ENCODE data around the gene PACRG.
"Not testable (repeated sequence)": the region's sequence is repeated elsewhere in the genome, so short reads cannot be mapped to it uniquely, and the experiment has no call there.

Gene PACRG

DNA sequence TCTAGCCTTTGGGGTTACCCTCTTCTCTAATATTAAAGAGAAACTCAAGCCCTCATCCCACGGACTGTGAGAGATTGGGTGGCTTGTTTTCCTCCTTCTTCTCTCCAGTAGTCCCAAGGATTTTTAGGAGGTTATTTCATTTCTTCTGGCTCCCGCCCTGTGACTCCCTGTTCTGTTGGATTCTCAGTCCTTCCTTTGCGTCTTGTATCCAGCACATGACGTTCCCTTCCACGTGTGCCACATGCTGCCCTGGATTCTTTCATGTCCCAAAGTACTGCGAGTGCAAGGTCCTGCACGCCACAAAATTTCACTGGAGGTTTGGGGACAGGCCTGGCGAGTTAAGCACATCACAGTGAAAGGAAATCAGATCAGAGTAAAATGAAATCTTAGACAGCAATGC, 213.4 kb downstream of the PACRG start:
- no peak for DNase-seq (ENCODE audit: low read depth)

DNA sequence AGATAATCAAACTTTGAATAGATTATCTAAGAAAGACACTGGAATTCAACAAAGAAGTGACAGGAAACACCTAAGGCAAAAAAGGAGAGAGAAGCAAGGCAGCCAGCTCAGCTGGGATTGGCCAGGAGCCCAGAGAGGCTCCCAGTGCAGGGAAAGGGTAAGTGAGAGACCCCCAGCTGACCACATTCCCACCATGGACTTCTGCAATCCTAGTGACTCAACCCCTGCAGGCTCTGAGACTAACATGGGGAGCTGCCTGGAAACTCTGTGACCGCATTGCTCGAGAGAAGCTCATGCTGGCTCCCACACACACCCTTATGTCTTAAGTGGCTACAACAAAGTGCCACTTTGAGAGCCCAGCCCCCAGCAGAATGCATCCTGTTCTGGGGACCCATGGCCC, 215.1 kb downstream of the PACRG start:
- DNase-seq (ENCODE audit: low read depth), result no peak

DNA sequence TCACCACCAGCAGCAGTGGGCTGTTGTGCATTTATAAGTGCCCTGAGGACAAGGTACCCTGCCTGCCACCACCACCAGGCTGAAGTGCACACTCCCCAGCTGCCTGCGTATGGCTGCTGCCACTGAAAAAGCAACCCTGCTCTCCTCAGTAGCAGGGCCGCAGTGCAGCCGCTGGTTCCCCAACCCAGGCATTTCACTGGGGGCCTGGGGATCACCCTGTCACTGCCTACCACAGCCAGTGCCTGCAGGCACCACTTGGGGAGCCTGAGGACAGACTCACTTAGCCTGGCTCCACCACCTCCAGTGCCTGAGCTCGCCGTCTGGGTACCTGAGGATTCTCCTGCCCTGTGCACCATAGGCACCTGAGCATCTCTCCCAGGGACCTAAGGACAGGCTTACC, 215.6 kb downstream of the PACRG start:
- DNase-seq (ENCODE audit: low read depth), result no peak

DNA sequence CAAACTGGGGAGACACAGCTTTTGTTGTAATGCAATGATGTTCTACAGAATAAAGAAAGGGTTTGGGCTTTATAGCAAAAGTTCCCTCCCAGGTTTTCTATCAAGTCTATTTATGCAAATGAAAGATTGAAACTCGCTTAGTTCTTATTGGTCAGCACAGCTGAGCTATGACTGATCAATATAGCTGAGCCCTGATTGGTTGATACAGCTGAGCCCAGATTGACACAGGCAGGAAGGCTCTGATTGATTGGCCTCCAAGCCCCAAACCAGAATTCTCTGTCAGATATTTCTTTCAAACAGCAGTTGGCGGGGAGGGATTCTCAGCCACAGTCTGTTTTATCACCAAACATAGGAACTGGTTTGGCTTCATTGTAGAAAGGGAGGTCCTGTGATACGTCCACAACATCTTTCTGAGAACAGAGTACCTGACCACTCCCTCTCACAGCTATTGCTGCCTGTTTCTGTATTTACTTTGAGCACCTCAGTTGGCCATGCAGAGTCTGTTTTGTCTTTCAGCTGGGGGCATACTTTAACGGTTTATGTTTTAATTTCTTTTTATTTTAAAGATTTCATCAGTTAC, 223.5 kb downstream of the PACRG start:
- DNase-seq (ENCODE audit: low read depth), result no peak

DNA sequence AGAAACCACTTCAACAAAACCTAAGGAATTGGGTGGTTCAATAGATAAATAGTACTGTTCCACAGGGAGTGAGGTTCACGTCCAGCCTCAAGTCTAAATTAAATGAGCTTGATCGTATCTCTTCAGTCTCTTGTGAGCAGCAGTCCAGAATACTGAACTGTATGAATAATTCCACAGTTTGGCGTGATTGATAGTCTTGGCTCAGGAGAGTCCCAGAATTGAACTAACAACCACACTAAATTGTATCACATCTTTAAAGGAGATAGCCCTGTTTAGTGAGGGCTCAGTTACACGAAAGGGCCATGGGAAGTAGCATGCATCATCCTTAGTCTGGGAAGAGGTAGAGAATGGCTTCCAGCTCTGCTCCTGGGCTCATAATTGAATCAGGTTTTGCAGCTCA, 224.6 kb downstream of the PACRG start:
- no peak for DNase-seq (ENCODE audit: low read depth)

DNA sequence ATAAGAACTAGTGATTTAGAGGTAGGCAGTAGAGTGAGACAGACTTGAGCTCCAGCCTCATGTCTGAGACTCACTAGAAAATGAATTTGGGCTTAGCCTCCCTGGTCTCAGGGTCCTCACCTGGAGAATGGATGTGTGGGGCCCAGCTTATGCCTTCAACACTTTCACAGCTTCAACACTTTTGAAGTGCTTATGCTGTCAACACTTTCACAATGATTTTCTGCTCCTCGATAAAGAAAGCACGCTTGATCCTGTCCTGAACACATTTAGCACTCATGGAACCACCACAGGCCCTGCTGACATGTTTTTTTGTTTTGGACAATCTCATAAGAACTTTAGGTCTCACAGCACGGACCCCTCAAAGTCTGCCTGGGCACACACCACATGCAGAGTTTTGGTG, 229.3 kb downstream of the PACRG start:
- DNase-seq (ENCODE audit: low read depth), result no peak

DNA sequence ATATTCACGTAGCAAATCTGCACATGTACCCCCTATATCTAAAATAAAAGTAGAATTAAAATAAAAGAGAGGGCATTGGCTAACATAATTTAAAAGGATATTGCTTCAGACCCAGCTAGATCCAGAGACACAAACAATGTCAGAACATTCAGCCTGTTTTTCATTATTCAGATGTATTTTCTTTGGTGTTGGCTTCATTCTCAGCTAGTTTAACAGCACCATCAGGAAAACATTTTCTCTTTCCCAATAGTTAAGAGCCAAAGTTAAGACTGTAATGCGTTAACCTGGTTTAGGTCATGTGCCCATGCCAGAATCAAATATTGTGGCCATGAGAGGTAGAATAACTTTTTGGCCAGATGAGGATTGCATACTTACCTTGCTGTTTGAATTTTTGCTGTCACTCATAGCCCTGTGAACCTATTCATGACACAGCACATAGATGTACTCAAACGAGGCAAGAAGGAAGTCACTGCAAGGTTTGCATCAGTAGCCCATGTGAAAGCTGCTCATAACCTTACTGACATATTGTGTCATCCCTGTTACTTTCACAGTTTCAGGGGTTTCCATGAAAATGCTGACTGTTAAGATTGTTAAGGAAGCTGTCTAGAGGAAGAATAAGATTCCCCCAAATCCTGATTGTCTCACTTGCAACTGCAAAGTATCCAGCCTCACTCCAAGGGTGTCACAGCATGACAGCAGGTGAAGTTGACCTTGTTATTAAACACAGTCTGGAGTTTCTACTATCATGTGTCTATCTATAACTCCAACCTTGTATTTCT, 233.1 kb downstream of the PACRG start:
- no peak for DNase-seq (ENCODE audit: low read depth)

DNA sequence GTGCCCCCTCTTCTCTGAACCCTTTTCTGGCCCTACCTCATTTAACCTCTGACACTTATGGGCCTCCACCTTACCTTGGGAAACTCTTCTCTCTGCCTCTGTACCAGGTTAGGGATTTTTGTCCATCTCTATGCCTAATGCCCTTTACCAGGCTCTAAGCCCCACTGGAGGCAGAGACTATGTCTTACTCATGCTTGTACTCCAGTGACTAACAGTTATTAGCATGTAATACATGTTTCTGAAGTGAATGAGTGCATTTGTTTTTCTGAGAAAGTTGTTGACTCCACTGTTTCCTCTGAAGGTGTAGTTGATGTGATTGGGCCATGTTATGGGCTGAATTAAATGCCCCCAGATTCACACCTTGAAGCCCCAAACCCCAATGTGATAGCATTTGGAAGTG, 234.3 kb downstream of the PACRG start:
- DNase-seq (ENCODE audit: low read depth), result no peak

DNA sequence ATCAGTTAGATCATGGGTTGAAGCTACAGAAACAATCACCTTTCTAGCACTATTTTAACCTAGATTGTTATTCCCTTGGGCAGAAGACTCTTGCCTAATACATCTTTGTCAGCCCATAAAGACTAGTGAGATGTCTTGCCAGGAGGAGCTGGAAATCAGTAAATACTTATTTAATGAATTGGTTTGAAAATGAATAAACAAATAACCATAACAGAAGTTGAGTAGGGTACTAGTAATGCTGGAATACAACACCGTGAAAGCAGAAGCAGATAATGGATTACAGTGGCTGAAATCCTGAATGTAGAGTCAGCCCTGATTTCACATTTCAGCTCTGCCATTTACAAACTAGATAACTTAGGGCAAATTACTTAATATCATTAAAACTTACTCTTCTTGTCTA, 236.1 kb downstream of the PACRG start:
- DNase-seq (ENCODE audit: low read depth), result no peak

DNA sequence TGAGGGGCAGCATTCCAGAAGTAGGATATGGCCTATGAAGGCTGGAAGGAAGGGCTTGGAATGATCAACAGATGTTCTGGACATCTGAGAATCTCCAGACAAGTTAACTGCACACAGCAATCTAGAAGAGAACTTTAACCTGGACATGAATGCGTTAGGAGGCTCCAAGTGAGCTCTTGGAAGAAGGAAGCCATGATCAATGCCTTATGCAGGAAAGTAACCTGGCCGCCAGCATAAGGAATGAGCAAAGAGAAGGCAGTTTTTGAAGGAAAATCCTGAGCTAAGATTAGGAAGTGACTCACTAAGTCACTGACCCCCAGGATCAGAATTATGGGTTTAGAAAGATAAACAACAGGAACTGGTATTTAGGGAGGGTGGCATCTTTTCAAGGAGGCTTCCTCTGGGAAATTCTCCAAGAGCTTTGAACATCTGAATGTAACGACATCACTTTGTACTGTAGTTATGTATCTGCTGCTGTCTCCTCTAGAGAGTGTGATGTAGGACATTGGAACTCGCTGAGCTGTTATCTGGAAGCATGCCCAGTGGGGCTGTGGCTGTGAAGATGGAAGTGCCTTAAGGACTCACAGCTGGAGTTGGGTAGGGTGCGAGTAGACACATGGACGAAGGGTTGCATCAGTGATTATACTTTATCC, 236.8 kb downstream of the PACRG start:
- peak; percentile 100 for DNase-seq (ENCODE audit: low read depth)

DNA sequence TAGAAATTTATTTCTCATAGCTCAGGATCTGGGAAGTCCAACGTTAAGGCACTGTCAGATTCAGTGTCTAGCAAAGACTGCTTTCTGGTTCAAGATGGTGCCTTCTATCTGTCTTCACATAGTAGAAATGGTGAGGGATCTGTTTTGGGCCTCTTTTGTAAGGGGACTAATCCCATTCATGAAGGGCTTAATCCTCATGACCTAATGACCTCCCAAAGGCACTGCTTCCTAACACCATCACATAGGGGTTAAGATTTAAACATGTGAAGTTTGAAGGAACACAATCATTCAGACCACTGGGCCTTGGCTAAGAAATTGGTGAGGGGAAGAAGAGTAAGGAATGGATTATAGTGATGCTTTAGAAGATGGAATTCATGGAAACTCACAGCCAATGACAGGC, 237.6 kb downstream of the PACRG start:
- DNase-seq (ENCODE audit: low read depth), result no peak

DNA sequence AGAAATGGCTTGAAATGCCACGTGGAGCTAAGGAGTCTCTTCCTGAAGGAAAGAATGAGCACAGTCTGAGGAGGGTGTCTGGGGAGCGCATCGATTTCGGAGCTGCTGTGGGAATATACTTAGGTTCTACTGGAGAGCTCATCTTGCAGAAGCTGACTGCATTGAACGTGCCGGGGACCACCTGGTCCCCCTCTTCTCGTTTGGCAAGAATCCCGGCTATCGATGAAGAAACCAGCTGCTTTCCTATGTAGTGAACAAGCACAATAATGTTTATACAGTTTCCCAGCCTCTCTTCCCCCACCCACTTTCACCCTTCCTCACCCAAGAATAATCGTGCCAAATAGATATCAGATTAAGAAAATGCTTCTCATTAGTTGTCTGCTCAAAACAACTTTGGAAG, 242.5 kb downstream of the PACRG start:
- DNase-seq (ENCODE audit: low read depth), result no peak

DNA sequence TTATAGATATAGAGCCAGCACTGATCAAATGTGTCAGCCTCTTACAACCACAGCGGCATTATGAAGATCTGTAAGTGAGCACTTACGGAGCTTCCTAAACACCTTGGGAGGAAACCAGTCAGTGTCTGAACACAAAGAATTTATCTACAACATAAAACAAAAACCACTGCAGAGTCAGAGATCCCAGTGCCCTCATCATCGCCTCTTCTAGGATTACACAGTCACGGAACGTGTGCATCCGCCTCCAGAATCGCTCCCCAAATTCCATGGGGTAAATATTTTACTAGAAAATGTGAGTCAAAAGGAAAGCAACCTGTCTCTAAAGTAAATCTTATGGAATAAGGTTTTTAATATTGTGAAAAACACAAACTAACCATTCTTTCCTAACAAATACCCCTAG, 243.6 kb downstream of the PACRG start:
- DNase-seq (ENCODE audit: low read depth), result no peak

DNA sequence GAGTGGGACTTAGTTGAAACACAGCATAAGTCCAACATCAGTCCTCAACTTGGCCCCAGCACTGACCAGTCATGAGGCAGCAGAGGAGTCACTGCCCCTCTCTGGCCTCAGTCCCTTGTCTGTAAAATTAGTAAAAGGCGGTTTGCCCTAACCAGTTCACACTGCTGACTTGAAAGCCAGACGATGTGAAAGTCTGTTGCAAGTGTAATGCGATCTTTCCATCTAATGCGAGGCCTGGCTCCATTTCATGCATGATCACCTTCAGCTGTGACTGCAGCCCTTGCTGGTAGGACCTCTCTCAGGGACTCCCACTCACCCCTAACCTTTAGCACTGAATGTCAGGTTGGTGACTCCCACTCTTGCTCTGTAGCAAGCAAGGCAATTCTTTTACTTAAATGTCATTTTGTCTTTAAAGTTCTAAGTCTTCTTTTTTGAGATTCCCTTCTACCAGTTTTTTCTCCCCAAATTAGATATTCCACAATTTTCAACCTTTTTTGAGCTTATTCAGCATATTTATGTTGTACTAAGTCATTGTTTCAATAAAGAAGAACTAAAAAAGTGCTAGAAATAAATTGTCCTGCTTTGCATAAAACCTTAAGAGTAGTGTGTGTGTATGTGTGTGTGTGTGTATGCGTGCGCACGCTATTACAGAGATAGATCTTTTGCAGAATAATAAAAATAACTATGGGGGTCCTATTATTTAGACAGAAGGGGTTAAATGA, 245.5 kb downstream of the PACRG start:
- DNase-seq (ENCODE audit: low read depth), result no peak

DNA sequence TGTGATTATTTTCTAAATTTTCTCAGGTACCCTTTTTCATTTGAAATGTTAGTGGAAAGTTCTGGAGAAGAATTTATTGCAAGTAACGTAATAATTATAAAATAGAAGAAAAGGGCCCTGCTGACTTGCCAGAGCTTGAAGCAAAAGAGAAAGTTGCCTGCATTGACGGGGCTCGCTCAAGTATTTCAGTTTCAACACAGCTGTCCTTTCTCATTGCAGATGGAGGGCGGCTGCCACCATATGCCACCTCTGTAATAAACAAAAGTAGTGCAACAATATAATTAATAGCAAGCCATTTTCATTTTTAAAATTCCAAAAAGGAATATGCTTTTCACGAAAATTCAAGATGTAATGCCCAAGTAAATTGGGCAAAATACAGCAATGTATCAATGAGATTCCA, 246.2 kb downstream of the PACRG start:
- no peak for DNase-seq (ENCODE audit: low read depth)

DNA sequence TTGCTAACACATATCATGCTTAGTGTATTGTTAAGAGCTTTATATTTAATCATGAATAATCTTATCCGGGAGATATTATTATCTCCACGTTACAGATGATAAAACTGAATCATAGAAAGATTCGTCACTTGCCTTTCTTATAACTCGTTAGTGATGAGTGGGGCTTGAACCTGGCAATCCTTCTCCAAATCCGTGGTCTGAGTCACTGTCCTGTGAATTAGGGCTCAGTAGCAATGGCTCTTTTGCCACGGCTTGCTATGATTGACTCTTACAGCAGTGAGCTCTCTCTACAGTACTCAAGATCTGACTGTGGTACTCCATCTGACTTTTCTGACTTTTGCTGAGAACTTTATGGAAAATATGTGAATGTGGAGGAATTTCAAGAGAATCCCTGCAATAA, 246.9 kb downstream of the PACRG start:
- DNase-seq (ENCODE audit: low read depth), result no peak

DNA sequence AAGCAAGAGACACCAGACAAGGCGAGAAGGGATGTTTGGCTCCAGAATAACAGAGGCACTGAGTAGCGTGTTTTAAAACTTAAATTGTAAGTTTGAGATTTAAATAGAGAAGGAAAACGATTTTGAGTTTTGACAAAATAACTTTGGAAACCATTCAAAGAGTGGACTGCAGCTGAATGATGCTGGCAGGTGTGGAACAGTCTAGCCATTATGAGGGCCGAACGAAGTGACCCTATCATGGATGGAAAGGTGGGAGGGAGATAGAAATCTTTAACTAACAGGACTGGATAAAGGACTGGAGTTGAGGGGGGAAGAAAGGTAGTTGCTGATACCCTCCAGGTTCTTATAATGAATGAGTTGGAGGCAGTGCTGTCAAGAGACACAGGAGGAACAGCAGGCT, 248.4 kb downstream of the PACRG start:
- DNase-seq (ENCODE audit: low read depth), result no peak

DNA sequence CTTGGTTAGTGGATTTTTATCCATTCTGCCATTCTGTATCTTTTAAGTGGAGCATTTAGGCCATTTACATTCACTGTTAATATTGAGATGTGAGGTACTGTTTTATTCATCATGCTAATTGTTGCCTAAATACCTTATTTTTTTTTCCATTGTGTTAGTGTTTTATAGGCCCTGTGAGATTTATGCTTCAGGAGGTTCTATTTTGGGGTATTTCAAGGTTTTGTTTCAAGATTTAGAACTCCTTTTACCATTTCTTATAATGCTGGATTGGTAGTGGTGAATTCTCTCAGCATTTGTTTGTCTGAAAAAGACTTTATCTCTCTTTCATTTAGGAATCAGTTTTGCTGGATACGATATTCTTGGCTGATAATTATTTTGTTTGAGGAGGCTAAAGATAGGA, 255.5 kb downstream of the PACRG start:
- DNase-seq (ENCODE audit: low read depth), result not testable (repeated sequence)

DNA sequence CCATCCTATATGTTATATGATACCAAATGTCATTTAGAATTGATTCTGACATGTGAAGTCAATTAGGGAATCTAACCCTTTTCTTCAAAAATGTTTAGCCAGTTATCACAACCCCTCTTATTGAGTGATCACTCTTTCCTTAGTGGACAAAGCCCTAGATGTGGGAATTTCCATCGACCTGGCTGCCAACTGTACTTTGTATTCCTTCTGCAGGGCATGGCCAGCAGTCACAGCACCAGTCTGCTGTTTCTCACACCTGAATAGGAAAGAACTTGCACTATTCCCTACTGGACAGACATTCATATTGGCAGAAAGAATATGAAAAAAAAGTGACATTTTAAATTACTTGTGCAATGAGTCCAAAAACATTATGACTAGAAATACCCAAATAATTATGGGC, 271.0 kb downstream of the PACRG start:
- no peak for DNase-seq (ENCODE audit: low read depth)

DNA sequence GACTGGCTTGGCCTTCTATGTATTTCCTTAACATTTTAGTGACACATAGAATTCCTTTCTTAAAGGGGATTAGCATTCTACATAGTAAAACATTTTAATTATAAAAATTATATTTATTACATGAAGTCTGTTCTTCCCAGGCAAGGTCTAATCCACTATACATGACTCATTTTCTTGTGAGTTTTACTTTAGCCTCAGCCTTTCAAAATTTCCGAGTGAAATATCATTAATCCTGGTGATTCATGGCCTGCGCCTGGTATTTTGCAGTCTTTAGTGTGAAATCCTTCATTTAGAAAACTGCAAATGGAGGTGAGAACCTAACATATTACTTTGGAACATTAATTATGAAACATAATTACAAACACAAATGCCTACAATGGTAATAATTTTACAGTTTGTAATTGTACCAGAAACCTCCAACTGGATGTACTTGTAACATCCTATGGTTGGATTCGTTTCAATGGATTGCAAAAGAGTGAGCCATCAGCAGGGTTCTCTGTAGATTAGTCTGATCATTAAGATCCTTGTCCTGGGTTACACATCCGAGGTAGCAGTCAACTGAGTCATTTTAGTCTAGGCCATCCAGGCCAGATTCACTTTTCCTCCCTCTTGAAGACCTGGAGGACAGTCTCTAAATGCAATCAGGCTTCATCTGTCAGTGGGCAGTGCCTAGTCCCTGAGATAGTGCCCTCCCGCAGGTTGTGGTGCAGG, 272.0 kb downstream of the PACRG start:
- DNase-seq (ENCODE audit: low read depth), result peak; percentile 81

DNA sequence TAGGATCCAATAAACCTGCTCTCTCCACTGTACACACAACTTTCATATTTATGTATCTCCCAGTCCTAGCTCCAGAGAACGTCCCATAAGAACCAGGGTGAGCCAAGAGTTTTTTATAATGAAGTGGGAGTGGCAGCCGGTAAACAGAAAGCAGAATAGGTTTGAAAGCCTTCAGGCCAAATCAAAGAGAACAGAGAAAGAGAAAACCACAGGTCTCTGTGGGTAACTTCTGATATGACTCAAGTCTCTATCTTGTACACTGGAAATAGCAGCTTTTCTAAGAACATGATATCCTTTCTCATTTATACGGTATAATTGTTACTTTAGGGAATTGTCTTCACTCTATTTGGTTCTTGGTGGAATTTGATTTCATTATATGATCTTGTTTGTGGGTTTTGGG, 273.6 kb downstream of the PACRG start:
- DNase-seq (ENCODE audit: low read depth), result no peak

DNA sequence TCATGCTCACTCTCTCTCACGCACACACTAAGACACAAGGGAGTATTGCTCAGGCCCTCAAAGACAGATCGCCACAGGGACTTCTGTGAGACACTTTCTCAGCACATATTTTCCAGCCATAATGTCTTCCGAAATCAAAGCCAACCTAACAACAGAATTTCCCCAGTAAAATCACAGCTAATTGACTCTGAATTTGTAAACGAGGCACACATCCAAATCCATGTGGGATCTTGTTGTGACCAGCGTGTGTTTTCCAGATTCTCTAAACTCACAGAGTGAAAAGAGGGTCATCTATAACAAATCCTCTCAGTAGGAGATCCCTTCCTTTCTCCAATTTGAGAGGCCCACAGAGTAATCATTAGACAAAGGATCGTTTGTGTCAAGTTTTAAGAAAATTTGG, 280.4 kb downstream of the PACRG start:
- no peak for DNase-seq (ENCODE audit: low read depth)
